ENCODE measurements around the gene TANGO6. TPM values are rescaled to one million over a fixed set of nuclear protein-coding genes. Genes with fewer than 3 reads are reported as not detected.

Gene TANGO6
- total RNA-seq, 1 donor from 2014 or later, result 11.1 TPM

DNA sequence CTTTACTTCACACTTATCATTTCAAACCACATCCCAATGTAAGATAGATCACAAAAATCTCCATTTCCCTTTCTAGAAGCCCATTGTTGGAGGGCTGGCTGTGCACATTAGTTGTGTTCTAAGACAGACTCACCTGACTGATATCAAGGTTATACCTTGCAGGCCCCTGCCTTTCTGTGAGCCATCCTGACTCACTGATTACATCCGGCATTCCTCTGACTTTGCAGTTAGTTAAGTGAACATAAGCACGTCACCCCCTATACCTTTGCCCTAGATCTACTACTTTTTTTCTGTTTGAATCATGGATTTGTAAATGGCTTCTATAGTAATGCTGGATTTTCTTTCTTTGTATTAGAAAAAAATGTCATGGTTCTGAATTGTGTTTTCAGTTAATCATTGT, 78.3 kb downstream of the TANGO6 start:
- H3K9me3 Mint-ChIP-seq (ENCODE audit: low read depth), result no peaks in the 10 kb centered on the region
- no peaks in the 10 kb centered on the region for H3K4me1 Mint-ChIP-seq (ENCODE audit: low read depth)
- TF ChIP-seq, protein P1, sequence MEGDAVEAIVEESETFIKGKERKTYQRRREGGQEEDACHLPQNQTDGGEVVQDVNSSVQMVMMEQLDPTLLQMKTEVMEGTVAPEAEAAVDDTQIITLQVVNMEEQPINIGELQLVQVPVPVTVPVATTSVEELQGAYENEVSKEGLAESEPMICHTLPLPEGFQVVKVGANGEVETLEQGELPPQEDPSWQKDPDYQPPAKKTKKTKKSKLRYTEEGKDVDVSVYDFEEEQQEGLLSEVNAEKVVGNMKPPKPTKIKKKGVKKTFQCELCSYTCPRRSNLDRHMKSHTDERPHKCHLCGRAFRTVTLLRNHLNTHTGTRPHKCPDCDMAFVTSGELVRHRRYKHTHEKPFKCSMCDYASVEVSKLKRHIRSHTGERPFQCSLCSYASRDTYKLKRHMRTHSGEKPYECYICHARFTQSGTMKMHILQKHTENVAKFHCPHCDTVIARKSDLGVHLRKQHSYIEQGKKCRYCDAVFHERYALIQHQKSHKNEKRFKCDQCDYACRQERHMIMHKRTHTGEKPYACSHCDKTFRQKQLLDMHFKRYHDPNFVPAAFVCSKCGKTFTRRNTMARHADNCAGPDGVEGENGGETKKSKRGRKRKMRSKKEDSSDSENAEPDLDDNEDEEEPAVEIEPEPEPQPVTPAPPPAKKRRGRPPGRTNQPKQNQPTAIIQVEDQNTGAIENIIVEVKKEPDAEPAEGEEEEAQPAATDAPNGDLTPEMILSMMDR (IDR thresholded peaks at IDR 0.05), result no peak
- no peaks in the 10 kb centered on the region for H3K27me3 Mint-ChIP-seq (ENCODE audit: low read depth)
- no peak for DNase-seq (ENCODE audit: low spot score)
- no peak overlapping the region for H3K27ac Mint-ChIP-seq (ENCODE audit: unreplicated experiment)
- H3K36me3 Mint-ChIP-seq (ENCODE audit: low read depth), result peaks cover 17% of the 10 kb centered on the region
- no peak overlapping the region for H3K4me3 Mint-ChIP-seq (ENCODE audit: unreplicated experiment)

DNA sequence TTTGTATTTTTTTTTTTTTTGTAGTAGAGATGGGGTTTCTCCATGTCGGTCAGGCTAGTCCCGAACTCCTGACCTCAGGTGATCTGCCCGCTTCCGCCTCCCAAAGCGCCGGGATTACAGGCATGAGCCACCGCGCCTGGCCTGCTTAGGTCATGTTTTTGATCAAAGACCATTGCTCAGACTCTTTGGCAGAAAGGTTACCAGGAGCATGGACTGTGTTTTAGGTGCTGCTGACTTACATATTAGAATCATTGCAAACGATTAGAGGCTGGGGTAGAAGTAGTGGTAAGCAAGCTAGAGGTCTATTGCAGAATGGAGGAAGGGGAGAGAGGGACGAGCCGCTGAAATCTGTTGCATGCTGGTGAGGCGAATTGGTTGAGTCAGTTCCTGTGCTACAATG, 79.8 kb downstream of the TANGO6 start:
- DNase-seq (ENCODE audit: low spot score), result no peak
- Mint-ChIP-seq H3K4me1 (ENCODE audit: low read depth) (no peaks in the 10 kb centered on the region), H3K4me3 (ENCODE audit: unreplicated experiment) (no peak overlapping the region), H3K27me3 (ENCODE audit: low read depth) (no peaks in the 10 kb centered on the region), H3K36me3 (ENCODE audit: low read depth) (peaks cover 22% of the 10 kb centered on the region), H3K9me3 (ENCODE audit: low read depth) (no peaks in the 10 kb centered on the region), H3K27ac (ENCODE audit: unreplicated experiment) (no peak overlapping the region)
- TF ChIP-seq, protein P1 (IDR thresholded peaks at IDR 0.05), result no peak

DNA sequence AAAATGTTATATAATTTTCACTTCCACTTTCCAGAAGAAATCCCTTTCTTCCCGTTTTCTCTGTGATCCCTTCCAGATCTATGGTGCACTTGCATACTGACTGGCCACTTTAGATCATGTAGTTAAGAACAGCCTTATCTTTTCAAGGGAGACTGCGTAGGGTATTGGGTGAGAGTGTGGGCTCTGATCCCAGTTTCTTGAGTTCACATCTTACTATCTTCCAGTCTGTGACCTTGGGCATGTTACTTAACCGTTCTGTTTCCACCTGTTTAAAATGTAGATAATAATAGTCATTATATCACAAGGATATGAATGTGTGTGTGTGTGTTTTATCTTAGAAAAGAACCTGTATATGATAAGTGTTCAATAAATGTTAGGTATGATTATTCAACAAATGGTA, 83.7 kb downstream of the TANGO6 start:
- Mint-ChIP-seq H3K4me3 (ENCODE audit: unreplicated experiment) (no peak overlapping the region), H3K4me1 (ENCODE audit: low read depth) (no peaks in the 10 kb centered on the region), H3K36me3 (ENCODE audit: low read depth) (peaks cover 24% of the 10 kb centered on the region), H3K9me3 (ENCODE audit: low read depth) (no peaks in the 10 kb centered on the region), H3K27ac (ENCODE audit: unreplicated experiment) (no peak overlapping the region), H3K27me3 (ENCODE audit: low read depth) (no peaks in the 10 kb centered on the region)
- no peak for DNase-seq (ENCODE audit: low spot score)
- TF ChIP-seq, protein P1 (IDR thresholded peaks at IDR 0.05), result no peak

DNA sequence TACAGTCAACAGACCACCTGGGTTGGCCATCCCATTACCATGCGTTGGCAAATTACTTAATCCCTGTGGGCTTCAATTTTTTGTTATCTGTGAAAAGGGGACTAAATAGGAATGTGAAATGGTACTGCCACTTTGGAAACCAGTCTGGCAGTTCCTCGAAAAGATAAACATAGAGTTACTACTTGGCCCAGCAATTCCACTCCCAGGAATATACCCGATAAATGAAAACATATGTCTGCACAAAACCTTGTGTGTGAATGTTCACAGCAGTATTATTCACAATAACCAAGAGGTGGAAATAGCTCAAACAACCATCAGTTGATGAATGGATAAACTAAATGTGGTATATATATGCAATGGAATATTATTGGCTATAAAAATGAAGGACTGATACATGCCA, 87.9 kb downstream of the TANGO6 start:
- Mint-ChIP-seq H3K4me1 (ENCODE audit: low read depth) (peaks cover 3% of the 10 kb centered on the region), H3K27me3 (ENCODE audit: low read depth) (no peaks in the 10 kb centered on the region), H3K36me3 (ENCODE audit: low read depth) (peaks cover 25% of the 10 kb centered on the region), H3K27ac (ENCODE audit: unreplicated experiment) (no peak overlapping the region), H3K9me3 (ENCODE audit: low read depth) (no peaks in the 10 kb centered on the region), H3K4me3 (ENCODE audit: unreplicated experiment) (no peak overlapping the region)
- no peak for DNase-seq (ENCODE audit: low spot score)
- TF ChIP-seq, protein P1 (IDR thresholded peaks at IDR 0.05), result no peak

DNA sequence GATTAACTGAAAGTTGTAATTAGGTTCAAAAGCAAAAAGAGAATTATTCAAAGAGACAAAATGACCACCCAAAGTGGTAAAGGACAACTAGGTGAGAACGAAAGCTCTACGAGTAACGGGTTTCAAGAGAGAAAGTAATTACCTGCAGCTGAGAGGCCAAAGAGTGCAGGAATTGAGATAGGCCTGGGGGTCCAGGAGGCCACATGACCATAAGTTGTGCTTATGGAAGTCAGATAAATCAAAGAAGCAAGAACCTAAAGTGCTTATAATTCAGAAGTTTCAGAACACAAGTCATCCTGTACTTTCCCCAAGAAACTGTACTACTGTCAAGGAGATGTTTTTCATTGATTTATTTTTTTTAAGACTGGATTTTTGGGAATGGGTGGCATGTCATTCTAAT, 91.1 kb downstream of the TANGO6 start:
- TF ChIP-seq, protein P1 (IDR thresholded peaks at IDR 0.05), result no peak
- H3K4me1 Mint-ChIP-seq (ENCODE audit: low read depth), result peaks cover 16% of the 10 kb centered on the region
- no peak for DNase-seq (ENCODE audit: low spot score)
- H3K27ac Mint-ChIP-seq (ENCODE audit: unreplicated experiment), result no peak overlapping the region
- H3K27me3 Mint-ChIP-seq (ENCODE audit: low read depth), result no peaks in the 10 kb centered on the region
- H3K4me3 Mint-ChIP-seq (ENCODE audit: unreplicated experiment), result no peak overlapping the region
- H3K9me3 Mint-ChIP-seq (ENCODE audit: low read depth), result no peaks in the 10 kb centered on the region
- H3K36me3 Mint-ChIP-seq (ENCODE audit: low read depth), result peaks cover 7% of the 10 kb centered on the region
